Measurements from ENCODE around the gene EPS8L2. TPM values are rescaled to one million over a fixed set of nuclear protein-coding genes. Genes with fewer than 3 reads are reported as not detected.

The EPS8L2 gene
- polyA plus RNA-seq, 1 donor = 260 TPM

Other genes with a start within 250 kb of the EPS8L2 start
- 85.4 TPM for gene RNH1, start 199.0 kb upstream of the EPS8L2 start, polyA plus RNA-seq
- 28.3 TPM for gene HRAS, start 170.7 kb upstream of the EPS8L2 start, polyA plus RNA-seq
- 2.4 TPM for gene LRRC56, start 168.7 kb upstream of the EPS8L2 start, polyA plus RNA-seq
- 4.6 TPM for gene LMNTD2, start 145.5 kb upstream of the EPS8L2 start, polyA plus RNA-seq
- 45.4 TPM for gene RASSF7, start 145.3 kb upstream of the EPS8L2 start, polyA plus RNA-seq
- gene PHRF1, start 129.8 kb upstream of the EPS8L2 start, polyA plus RNA-seq = 40.5 TPM
- gene IRF7, start 90.3 kb upstream of the EPS8L2 start, polyA plus RNA-seq = 16.7 TPM
- gene CDHR5, start 81.3 kb upstream of the EPS8L2 start, polyA plus RNA-seq = 763 TPM
- 131 TPM for gene SCT, start 79.0 kb upstream of the EPS8L2 start, polyA plus RNA-seq
- 1.3 TPM for gene DRD4, start 69.0 kb upstream of the EPS8L2 start, polyA plus RNA-seq
- gene DEAF1, start 11.0 kb upstream of the EPS8L2 start, polyA plus RNA-seq = 24.1 TPM
- gene TMEM80, start 10.4 kb upstream of the EPS8L2 start, polyA plus RNA-seq = 36.1 TPM
- 92.4 TPM for gene TALDO1, start 41.2 kb downstream of the EPS8L2 start, polyA plus RNA-seq
- gene GATD1, start 71.3 kb downstream of the EPS8L2 start, polyA plus RNA-seq = 58.1 TPM
- gene CEND1, start 83.9 kb downstream of the EPS8L2 start, polyA plus RNA-seq = 2.0 TPM
- 14.6 TPM for gene SLC25A22, start 92.0 kb downstream of the EPS8L2 start, polyA plus RNA-seq
- gene PIDD1, start 99.0 kb downstream of the EPS8L2 start, polyA plus RNA-seq = 15.1 TPM
- gene RPLP2, start 103.7 kb downstream of the EPS8L2 start, polyA plus RNA-seq = 1,325 TPM
- gene PNPLA2, start 112.7 kb downstream of the EPS8L2 start, polyA plus RNA-seq = 98.0 TPM
- gene CRACR2B, start 121.7 kb downstream of the EPS8L2 start, polyA plus RNA-seq = 34.4 TPM
- 317 TPM for gene CD151, start 126.7 kb downstream of the EPS8L2 start, polyA plus RNA-seq
- gene POLR2L, start 136.3 kb downstream of the EPS8L2 start, polyA plus RNA-seq = 87.5 TPM
- 27.8 TPM for gene TSPAN4, start 136.6 kb downstream of the EPS8L2 start, polyA plus RNA-seq
- gene CHID1, start 204.6 kb downstream of the EPS8L2 start, polyA plus RNA-seq = 82.9 TPM
- gene AP2A2, start 219.6 kb downstream of the EPS8L2 start, polyA plus RNA-seq = 79.6 TPM

Data from large intestine (tissue), 1 donor.